SK-N-SH (cell line): ENCODE data around the gene SLC28A3. TPM values are rescaled to one million over a fixed set of nuclear protein-coding genes. Genes with fewer than 3 reads are reported as not detected.
A peak's percentile ranks its signal among the peaks of the same experiment; 100 is the strongest.

Source experiments
- CTCF ChIA-PET: fragments of 300-600, 350-600 bp; formaldehyde crosslinking; extraction: SDS; loops from one replicate; lab custom pipeline; 2021; lab: Yijun Ruan, JAX
- POLR2A ChIA-PET: fragments of 350-600 bp; sonication (Branson Sonifier 250); formaldehyde crosslinking; extraction: SDS; loops from one replicate; lab custom pipeline; 2020; ENCODE audit warnings: antibody characterized with exemption, inconsistent platforms; lab: Yijun Ruan, JAX
- DNase-seq: peaks from one replicate; pipeline ENCODE4 v3.0.0; 2012
- H2AFZ ChIP-seq: fragments of 200-600 bp; sonication (generic); 2 replicates; pipeline ENCODE4 v1.8.1; 2016; ENCODE audit warnings: antibody characterized with exemption, mild to moderate bottlenecking, low read depth
- H3F3A ChIP-seq: fragments of 200-600 bp; sonication (generic); replicated peaks from 2 replicates; pipeline ENCODE3; 2016; ENCODE audit warnings: antibody characterized with exemption, mild to moderate bottlenecking; ENCODE audit not compliant: insufficient read depth
- H3K27ac ChIP-seq, 2 experiments: fragments of 200-500 bp in 1 of 2; fragments of 200-600 bp in 1 of 2; sonication (Bioruptor generic) in 1 of 2; sonication (generic), shearing (Covaris generic) in 1 of 2; 2 replicates each; pipeline versions ENCODE4 v1.5.1 to v1.6.1; 2014 to 2016; ENCODE audit warnings: low read depth in 2 of 2, inconsistent platforms in 1 of 2, low read length in 1 of 2, mild to moderate bottlenecking in 1 of 2, mixed read lengths in 1 of 2
- H3K27me3 ChIP-seq: fragments of 200-600 bp; sonication (generic), shearing (Covaris generic); 2 replicates; pipeline ENCODE4 v1.6.1; 2016; ENCODE audit warnings: mixed run types; ENCODE audit not compliant: insufficient read depth
- H3K36me3 ChIP-seq, 2 experiments: fragments of 200-500 bp in 1 of 2; fragments of 200-600 bp in 1 of 2; sonication (Bioruptor generic) in 1 of 2; sonication (generic) in 1 of 2; replicated peaks in 1 of 2; 2 replicates each; pipeline versions ENCODE3 to v1.5.1; 2014 to 2016; ENCODE audit warnings: low read length in 1 of 2, mild to moderate bottlenecking in 1 of 2; ENCODE audit not compliant: insufficient read depth in 2 of 2, control insufficient read depth in 1 of 2
- H3K4me1 ChIP-seq, 2 experiments: fragments of 200-500 bp in 1 of 2; fragments of 200-600 bp in 1 of 2; sonication (Bioruptor generic) in 1 of 2; sonication (generic), shearing (Covaris generic) in 1 of 2; 2 replicates each; pipeline versions ENCODE4 v1.5.1 to v1.6.1; 2014 to 2016; ENCODE audit warnings: low read depth in 1 of 2, low read length in 1 of 2, mixed run types in 1 of 2; ENCODE audit not compliant: insufficient read depth in 2 of 2, control insufficient read depth in 1 of 2
- H3K4me2 ChIP-seq: fragments of 200-600 bp; sonication (generic), shearing (Covaris generic); 2 replicates; pipeline ENCODE4 v1.6.1; 2017; ENCODE audit warnings: mixed run types
- H3K4me3 ChIP-seq, 2 experiments: fragments of 200-500 bp in 1 of 2; fragments of 200-600 bp in 1 of 2; sonication (Bioruptor generic) in 1 of 2; sonication (generic), shearing (Covaris generic) in 1 of 2; 2 replicates each; pipeline versions ENCODE4 v1.5.1 to v1.8.1; 2014 to 2016; ENCODE audit warnings: low read depth in 2 of 2, inconsistent platforms in 1 of 2, low read length in 1 of 2, mild to moderate bottlenecking in 1 of 2, mixed read lengths in 1 of 2, moderate library complexity in 1 of 2
- H3K79me2 ChIP-seq: fragments of 200-600 bp; sonication (generic); 2 replicates; pipeline ENCODE4 v1.8.1; 2017; ENCODE audit warnings: mild to moderate bottlenecking; ENCODE audit not compliant: insufficient read depth
- H3K9ac ChIP-seq: fragments of 200-600 bp; sonication (generic); 2 replicates; pipeline ENCODE4 v1.6.1; 2017; ENCODE audit warnings: mixed run types
- H3K9me2 ChIP-seq: fragments of 200-600 bp; sonication (generic); 2 replicates; pipeline ENCODE4 v1.6.1; 2017; ENCODE audit warnings: mixed run types
- H3K9me3 ChIP-seq: fragments of 200-600 bp; sonication (generic); 2 replicates; pipeline ENCODE4 v1.6.1; 2017; ENCODE audit warnings: mixed run types, mild to moderate bottlenecking, moderate library complexity
- H4K20me1 ChIP-seq: fragments of 200-600 bp; sonication (generic); 2 replicates; pipeline ENCODE4 v1.6.1; 2017; ENCODE audit warnings: mild to moderate bottlenecking, mixed run types; ENCODE audit not compliant: insufficient read depth
- EP300 ChIP-seq, 2 experiments: IDR thresholded peaks; 2 replicates each; pipeline versions ENCODE4 v1.4.0 to v1.6.1; 2012; ENCODE audit warnings: borderline replicate concordance in 1 of 2, low read depth in 1 of 2, low read length in 1 of 2
- FOSL2 ChIP-seq: IDR thresholded peaks from 2 replicates; pipeline ENCODE4 v1.4.0; 2012; ENCODE audit warnings: low read depth, mild to moderate bottlenecking, moderate library complexity, borderline replicate concordance
- JUND ChIP-seq: IDR thresholded peaks from 2 replicates; pipeline ENCODE4 v1.4.0; 2012
- NFIC ChIP-seq: IDR thresholded peaks from 2 replicates; pipeline ENCODE4 v1.4.0; 2012; ENCODE audit warnings: borderline replicate concordance
- NRF1 ChIP-seq: IDR thresholded peaks from 2 replicates; pipeline ENCODE4 v1.6.1; 2012; ENCODE audit warnings: low read depth, mild to moderate bottlenecking, low read length
- SIN3A ChIP-seq: IDR thresholded peaks from 2 replicates; pipeline ENCODE4 v1.6.1; 2012; ENCODE audit warnings: low read depth, mild to moderate bottlenecking, low read length, moderate library complexity, borderline replicate concordance
- TCF12 ChIP-seq: IDR thresholded peaks from 2 replicates; pipeline ENCODE4 v1.4.0; 2012
- TEAD4 ChIP-seq: IDR thresholded peaks from 2 replicates; pipeline ENCODE4 v1.4.0; 2012; ENCODE audit warnings: mild to moderate bottlenecking, borderline replicate concordance; ENCODE audit not compliant: insufficient read depth
- WGBS: methylation state at CpG from one replicate; pipeline ENCODE4 v1.1.6; 2017; ENCODE audit warnings: low lambda C conversion rate; 5-methylcytosine and 5-hydroxymethylcytosine counted together
- polyA plus RNA-seq, 3 experiments: library from polyadenylated mRNA; depleted of rRNA; stranded (reverse); fragments of >200 nt; gene quantifications; 2 replicates each; pipeline ENCODE4 v1.2.3, GENCODE V29; 2012
- TF ChIP-seq, protein P1 (sequence below): fragments of 150-350 bp; IDR thresholded peaks from 2 replicates; pipeline ENCODE4 v1.6.1; 2016; ENCODE audit warnings: mild to moderate bottlenecking, low read depth, low read length
- TF ChIP-seq, protein P2 (sequence below): IDR thresholded peaks from 2 replicates; pipeline ENCODE4; 2012
- TF ChIP-seq, protein P3 (sequence below): IDR thresholded peaks from 2 replicates; pipeline ENCODE4 v1.4.0; 2012; ENCODE audit warnings: low read depth, borderline replicate concordance
- TF ChIP-seq, protein P4 (sequence below): IDR thresholded peaks from 2 replicates; pipeline ENCODE4 v1.4.0; 2012; ENCODE audit warnings: low read depth, borderline replicate concordance
- TF ChIP-seq, protein P5 (sequence below): IDR thresholded peaks from 2 replicates; pipeline ENCODE4 v1.4.0; 2012; ENCODE audit warnings: low read depth

SLC28A3 gene
- polyA plus RNA-seq, 1 of the 3 experiments (the other 2 are of a cell fraction): 0.23 TPM

DNA sequence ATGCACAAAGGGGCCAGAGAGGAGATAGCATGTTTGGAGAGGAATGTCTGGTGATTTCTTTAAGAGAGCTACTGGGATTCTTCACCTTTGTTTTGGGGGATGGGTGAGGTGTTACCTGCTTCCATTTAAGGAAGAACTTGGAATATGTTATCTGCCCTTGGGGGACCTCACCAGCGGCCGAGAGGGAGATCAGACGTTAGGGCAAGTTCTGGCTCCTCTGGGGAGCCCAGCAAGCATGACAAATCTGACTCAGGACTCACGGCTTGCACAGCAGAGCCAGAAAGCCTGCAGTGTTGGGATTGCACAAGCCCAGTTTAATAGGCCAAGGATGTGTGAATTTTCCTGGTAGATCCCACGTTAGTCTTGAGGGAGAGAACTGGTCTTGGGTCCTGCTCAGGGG, 40.3 kb downstream of the SLC28A3 start:
- no peak overlapping the region for H3K4me2 ChIP-seq
- TF ChIP-seq, protein P1, sequence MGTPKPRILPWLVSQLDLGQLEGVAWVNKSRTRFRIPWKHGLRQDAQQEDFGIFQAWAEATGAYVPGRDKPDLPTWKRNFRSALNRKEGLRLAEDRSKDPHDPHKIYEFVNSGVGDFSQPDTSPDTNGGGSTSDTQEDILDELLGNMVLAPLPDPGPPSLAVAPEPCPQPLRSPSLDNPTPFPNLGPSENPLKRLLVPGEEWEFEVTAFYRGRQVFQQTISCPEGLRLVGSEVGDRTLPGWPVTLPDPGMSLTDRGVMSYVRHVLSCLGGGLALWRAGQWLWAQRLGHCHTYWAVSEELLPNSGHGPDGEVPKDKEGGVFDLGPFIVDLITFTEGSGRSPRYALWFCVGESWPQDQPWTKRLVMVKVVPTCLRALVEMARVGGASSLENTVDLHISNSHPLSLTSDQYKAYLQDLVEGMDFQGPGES: no peak
- TF ChIP-seq, protein P2, sequence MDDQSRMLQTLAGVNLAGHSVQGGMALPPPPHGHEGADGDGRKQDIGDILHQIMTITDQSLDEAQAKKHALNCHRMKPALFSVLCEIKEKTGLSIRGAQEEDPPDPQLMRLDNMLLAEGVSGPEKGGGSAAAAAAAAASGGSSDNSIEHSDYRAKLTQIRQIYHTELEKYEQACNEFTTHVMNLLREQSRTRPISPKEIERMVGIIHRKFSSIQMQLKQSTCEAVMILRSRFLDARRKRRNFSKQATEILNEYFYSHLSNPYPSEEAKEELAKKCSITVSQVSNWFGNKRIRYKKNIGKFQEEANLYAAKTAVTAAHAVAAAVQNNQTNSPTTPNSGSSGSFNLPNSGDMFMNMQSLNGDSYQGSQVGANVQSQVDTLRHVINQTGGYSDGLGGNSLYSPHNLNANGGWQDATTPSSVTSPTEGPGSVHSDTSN: no peak
- TF ChIP-seq NRF1 (no peak), NFIC (no peak)
- peaks cover 0 to 19% of the 10 kb centered on the region in 2 experiments; a peak in 2 of 4 replicates for H3K4me1 ChIP-seq
- no peaks in the 10 kb centered on the region for H3K9me3 ChIP-seq
- no peaks in the 10 kb centered on the region for H3K36me3 ChIP-seq
- no peaks in the 10 kb centered on the region for H3K27me3 ChIP-seq
- H3K9ac ChIP-seq: no peak overlapping the region
- POLR2A ChIA-PET: no interaction called here
- no peak overlapping the region for H3K27ac ChIP-seq
- DNase-seq: no peak
- WGBS: 69% methylated on average over 5 of the region's 5 CpGs
- H3K4me3 ChIP-seq: no peak overlapping the region
- peaks cover 4% of the 10 kb centered on the region for H3F3A ChIP-seq
- no peaks in the 10 kb centered on the region for H3K9me2 ChIP-seq
- CTCF ChIA-PET: interaction anchor here (1.1 to 2.0 kb wide), 2 partner anchors 12 to 15 kb away, joined by 3 to 10 read pairs; no protein-coding TSS in a partner anchor
- H4K20me1 ChIP-seq: no peaks in the 10 kb centered on the region
- no peaks in the 10 kb centered on the region for H3K79me2 ChIP-seq
- H2AFZ ChIP-seq: no peak overlapping the region

DNA sequence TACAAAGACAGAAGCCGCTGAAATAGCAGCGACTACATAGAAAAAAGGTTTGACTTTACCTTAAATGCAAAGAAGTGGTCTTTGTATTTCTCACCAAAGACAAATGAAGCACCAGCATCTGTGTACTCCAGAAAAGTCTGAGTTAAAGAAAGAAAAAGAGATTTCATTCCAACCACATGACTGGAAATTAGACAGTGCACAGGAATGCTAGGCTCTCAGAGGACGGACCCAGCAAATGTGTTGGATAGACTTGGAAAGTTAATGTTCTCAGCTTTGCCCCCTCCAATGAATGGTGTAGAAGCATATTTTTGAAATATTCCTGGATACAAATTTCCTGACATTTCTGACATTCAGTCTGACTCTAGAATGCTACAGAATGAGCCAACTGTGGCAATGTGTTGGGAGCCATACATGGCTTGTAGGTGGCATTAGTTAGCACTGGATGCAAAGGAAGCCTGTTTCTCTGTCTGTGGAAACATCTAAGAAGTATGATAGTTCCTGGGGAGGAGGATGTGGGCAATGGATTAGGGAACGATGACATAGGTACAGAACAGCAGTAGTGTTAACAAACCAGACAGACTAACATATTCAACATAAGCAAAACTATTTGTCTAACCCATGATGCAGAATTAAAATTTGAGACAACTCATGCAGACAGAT, 43.3 kb downstream of the SLC28A3 start:
- Histone ChIP-seq H3K9me2 (no peaks in the 10 kb centered on the region), H3K36me3 (no peaks in the 10 kb centered on the region), H2AFZ (peak overlapping the region; percentile 79; the same call in 1 of the 2 replicates), H3K4me2 (peak overlapping the region; percentile 65), H3K27ac (peak overlapping the region; percentile 44 to 80; a peak in 3 of 4 replicates), H4K20me1 (no peaks in the 10 kb centered on the region), H3K4me1 (peaks cover 0 to 19% of the 10 kb centered on the region in 2 experiments; a peak in 2 of 4 replicates), H3K9me3 (no peaks in the 10 kb centered on the region), H3F3A (peaks cover 4% of the 10 kb centered on the region), H3K79me2 (no peaks in the 10 kb centered on the region), H3K4me3 (no peak overlapping the region; a peak in 1 of 4 replicates), H3K27me3 (no peaks in the 10 kb centered on the region), H3K9ac (peak overlapping the region; percentile 45)
- WGBS: 62% methylated on average over 4 of the region's 4 CpGs
- DNase-seq: no peak
- POLR2A ChIA-PET: no interaction called here
- TF ChIP-seq, protein P3, sequence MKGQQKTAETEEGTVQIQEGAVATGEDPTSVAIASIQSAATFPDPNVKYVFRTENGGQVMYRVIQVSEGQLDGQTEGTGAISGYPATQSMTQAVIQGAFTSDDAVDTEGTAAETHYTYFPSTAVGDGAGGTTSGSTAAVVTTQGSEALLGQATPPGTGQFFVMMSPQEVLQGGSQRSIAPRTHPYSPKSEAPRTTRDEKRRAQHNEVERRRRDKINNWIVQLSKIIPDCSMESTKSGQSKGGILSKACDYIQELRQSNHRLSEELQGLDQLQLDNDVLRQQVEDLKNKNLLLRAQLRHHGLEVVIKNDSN: peak; percentile 23; the same call in 1 of the 2 replicates
- TF ChIP-seq JUND (peak; percentile 52; the same call in 1 of the 2 replicates), TCF12 (peak; percentile 19; the same call in 1 of the 2 replicates), EP300 (IDR thresholded peaks at IDR 0.05; ENCODE audit: borderline replicate concordance in 1 of 2, low read depth in 1 of 2, low read length in 1 of 2) (peak in 1 of 2 experiments; percentile 43; a peak in 1 of 4 replicates), FOSL2 (peak; percentile 57), TEAD4 (0 out of 2 replicates have a peak, but pooled peaks have one; percentile 30), SIN3A (no peak)
- TF ChIP-seq, protein P4, sequence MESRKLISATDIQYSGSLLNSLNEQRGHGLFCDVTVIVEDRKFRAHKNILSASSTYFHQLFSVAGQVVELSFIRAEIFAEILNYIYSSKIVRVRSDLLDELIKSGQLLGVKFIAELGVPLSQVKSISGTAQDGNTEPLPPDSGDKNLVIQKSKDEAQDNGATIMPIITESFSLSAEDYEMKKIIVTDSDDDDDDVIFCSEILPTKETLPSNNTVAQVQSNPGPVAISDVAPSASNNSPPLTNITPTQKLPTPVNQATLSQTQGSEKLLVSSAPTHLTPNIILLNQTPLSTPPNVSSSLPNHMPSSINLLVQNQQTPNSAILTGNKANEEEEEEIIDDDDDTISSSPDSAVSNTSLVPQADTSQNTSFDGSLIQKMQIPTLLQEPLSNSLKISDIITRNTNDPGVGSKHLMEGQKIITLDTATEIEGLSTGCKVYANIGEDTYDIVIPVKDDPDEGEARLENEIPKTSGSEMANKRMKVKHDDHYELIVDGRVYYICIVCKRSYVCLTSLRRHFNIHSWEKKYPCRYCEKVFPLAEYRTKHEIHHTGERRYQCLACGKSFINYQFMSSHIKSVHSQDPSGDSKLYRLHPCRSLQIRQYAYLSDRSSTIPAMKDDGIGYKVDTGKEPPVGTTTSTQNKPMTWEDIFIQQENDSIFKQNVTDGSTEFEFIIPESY: no peak
- TF ChIP-seq, protein P5, sequence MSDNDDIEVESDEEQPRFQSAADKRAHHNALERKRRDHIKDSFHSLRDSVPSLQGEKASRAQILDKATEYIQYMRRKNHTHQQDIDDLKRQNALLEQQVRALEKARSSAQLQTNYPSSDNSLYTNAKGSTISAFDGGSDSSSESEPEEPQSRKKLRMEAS: peak; percentile 22; the same call in 1 of the 2 replicates
- CTCF ChIA-PET: interaction anchor here (1.1 to 2.2 kb wide), 3 partner anchors 25 to 360 kb away, joined by 3 to 12 read pairs (median 3); no protein-coding TSS in a partner anchor
